HG03354 (cell line): Measurements from ENCODE around the gene DOCK4.
A peak's percentile ranks its signal among the peaks of the same experiment; 100 is the strongest.
"Not testable (repeated sequence)": the region's sequence is repeated elsewhere in the genome, so short reads cannot be mapped to it uniquely, and the experiment has no call there.

Experiments used
- ATAC-seq: cut with Tn5 transposase; IDR thresholded peaks from one replicate; pipeline ENCODE4 v1.9.1; 2021; ENCODE audit warnings: mild to moderate bottlenecking; ENCODE audit not compliant: unreplicated experiment, poor library complexity, severe bottlenecking

DOCK4 gene

DNA sequence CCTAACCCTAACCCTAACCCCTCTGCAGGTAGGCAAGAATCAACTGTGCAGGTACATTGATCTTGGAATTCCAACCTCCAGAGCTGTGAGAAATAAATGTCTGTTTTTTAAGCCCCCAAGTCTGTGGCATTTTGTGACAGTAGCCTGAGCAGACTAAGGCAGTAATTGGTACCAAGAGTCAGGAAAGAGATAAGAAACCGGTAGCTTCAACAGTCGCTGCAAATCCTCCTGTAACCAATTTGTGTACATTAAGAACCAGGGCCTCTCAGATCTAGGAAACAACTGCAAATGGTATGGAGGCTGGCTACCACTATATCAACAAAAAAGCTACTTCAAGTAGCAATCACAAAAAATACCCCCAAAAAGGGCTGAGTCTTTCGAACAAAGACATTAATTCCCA, 67.3 kb downstream of the DOCK4 start:
- no peak for ATAC-seq

DNA sequence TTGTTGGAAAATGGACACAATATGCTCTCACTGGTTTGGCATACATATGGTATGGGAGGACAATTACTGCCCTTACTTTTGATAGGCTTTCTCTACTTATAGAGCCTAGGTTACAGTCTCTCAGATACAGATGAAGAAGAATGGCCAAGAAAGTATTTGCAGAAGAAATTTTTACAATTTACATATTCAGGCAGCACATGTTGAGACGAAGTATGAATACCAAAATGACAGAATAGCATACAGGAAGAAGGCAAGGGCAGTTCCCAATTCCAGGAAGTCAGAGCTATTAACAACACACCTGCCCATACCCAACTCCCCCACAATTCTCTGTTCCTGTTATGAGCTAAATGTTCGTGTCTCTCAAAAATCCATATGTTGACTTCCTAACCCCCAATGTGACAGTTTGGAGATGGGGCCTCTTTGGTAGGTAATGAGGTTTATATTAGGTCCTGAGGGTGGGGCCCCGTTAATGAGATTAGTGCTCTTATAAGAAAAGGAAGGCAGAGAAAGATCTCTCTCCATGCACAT, 67.8 kb downstream of the DOCK4 start:
- no peak for ATAC-seq

DNA sequence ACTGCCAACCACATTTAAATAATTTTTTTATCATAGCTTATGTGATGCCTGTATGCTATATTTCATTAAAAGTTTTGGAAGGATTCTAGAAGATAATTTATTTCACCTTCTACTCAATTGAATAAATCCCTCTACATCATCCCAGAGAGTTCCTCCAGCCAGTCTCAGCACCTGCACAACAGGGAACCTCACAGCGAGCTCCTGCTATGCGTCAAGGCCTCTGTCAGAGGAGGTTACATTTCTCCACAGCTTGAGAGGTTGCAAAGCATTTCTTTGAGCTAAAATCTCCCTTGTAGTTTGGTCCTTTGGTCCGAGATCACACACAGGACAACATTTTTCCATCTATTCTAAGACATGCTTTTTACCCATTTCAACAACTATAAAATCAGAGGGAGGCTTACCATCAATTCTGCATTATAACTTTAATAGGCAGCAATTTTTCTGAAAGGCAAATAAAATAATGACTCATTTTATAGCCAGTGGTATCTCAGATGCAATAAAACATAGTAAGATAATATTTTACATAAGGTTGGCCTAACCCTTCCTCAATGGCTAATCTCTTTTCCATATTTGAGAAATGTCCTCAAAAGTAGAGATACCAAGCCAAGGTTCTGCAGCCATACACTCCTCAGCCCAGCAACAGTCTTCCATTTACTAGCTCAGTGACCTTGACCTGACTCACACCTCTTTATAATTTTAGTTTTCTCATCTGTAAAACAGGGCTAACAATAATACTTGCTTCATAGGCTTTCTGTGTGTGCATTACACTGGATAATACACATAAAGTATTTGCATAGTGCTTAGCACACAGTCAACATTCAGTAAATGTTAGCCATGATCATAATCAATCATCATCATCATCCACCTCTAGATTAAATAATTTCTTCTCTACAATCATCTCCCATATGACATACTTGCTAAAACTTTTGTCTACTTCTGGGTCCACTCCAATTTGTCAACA, 68.8 kb downstream of the DOCK4 start:
- ATAC-seq: no peak

DNA sequence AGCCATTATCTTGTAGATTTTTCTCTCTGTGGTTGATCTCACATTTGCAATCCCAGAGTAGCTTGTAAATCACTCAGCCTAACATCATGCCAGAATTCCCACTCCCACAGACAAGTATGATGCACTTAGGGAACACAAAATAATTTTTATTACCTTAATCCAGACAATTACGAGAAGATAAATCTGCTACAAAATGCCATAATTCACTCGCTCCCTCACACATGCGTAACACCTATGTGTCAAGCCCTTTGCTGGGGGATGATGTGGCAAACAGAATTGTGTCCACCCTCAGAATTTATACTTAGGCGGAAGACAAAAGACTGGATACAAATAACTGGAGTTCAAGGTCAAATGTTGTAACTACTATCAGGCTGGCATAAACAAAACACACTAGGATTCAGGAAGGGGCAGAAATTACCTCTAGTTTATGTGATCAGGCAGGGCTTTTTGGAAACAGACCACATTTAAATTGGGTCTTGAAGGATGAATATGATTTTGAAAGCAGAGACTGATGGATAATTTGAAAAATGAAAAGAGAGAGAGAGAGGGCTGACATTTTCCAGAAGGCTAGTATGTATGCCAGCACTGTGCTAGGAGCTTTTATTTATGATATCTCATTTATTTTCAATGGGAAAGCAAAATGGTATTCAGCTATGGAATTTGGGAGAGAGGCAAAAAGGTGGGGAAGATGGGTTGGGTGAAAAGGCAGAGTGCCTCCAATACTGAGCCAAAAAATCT, 69.8 kb downstream of the DOCK4 start:
- ATAC-seq: no peak

DNA sequence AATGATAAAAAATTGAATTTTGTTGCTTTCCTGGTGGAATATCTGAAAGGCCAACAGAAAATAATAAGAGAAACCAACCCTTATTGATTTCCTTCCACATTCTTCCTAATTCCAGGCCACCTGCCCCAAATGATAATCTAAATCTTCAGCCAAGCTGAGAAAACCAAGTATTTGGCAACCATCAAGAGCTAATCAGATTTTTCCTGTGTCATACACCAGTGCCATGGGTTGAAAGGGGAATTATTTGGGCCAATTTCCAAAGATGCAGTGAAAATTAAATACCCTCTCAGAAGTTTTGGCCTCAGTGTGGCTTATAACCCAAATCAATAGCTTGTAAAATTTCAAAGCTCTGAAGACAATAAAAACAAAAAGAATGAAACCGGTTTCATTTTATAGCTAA, 70.4 kb downstream of the DOCK4 start:
- ATAC-seq: no peak

DNA sequence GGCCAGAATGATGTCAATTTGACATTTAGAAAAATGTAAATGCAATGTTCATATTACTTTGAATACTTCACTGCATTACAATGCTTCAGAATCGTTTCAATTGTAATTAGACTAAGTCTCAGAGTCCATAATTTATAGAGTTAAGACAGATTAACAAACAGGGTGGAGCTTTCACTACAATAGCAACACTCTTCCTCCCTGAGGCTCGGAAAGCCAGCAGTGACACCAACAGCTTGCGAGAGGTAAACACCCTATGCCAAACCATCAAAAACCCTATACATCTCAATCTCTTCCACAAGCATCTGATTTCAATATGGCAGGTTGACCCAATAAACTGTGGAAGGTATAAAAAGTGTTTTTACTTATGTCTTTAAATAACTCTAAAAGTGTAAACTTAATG, 72.2 kb downstream of the DOCK4 start:
- no peak for ATAC-seq

DNA sequence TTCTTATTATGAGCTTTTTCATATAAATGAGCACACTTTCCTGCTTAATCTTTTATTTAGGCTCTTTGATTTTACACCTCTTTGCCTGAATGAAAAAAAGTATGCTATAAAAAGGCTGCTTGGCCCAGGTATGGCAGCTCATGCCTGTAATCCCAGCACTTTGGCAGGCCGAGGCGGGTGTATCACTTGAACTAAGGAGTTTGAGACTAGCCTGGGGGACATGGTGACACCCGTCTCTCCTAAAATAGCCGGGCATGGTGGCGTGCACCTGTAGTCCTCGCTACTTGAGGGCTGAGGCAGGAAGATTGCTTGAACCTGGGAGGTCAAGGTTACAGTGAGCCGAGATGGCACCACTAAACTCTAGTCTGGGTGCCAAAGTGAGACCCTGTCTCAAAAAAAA, 72.9 kb downstream of the DOCK4 start:
- no peak for ATAC-seq

DNA sequence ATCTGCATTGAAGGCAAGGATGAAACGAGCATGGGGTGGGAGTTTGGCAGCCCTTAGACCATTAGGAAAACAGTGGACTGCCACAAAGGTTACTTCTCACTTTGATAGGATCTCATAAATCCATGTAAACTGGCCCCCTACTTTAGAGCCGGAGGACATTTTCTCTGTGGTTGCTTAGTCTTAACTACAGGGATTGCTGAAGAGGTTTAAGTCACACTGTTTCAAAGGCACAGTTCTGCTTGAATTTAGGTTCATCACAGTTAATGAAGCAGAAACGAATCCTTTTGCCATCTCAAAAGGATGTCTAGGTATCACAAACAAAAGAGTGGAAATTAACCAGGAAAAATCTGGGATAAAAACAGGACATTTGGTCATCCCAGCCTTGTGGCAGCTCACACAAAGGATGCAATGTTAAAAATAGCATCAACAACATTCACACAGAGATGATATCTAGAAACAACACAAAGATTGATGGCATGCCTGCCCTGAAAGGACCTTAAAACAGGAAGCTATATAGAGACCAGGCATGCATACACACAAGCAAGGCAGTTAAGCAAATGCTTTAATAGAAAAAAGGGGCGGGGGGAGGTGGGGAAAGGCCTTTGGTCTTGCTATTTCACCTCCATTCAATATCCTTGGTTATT, 74.0 kb downstream of the DOCK4 start:
- ATAC-seq: no peak

DNA sequence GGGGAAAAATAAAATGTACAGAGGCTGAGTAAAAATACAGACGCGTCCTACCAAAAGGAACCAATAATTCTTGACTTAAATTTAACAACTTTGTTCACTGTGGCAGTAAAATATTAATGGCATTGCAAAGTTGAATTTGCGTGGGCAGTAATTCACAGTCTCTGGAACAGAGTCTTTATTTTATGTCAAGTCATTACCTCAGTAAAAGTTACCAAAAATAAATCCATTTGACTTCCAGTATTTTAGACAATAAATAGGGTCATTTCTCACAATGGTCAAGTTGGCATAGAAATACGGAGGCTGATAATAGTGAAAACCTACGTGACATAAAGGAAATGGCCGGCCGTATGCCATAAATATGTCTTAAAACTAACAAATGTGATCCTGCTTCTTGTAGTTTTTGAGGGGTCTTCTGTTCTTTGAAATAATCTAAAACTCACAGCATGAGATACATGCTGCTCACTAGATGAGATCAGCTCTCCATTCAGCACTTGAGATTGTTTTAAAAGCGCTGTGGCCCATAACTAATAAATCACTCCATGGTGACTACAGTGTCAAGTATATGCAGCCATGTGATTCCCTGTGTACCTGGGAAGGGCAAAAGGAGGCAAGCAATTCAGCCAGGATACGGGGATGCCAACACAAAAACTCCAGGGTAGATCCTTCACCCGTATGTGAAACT, 75.3 kb downstream of the DOCK4 start:
- ATAC-seq: no peak

DNA sequence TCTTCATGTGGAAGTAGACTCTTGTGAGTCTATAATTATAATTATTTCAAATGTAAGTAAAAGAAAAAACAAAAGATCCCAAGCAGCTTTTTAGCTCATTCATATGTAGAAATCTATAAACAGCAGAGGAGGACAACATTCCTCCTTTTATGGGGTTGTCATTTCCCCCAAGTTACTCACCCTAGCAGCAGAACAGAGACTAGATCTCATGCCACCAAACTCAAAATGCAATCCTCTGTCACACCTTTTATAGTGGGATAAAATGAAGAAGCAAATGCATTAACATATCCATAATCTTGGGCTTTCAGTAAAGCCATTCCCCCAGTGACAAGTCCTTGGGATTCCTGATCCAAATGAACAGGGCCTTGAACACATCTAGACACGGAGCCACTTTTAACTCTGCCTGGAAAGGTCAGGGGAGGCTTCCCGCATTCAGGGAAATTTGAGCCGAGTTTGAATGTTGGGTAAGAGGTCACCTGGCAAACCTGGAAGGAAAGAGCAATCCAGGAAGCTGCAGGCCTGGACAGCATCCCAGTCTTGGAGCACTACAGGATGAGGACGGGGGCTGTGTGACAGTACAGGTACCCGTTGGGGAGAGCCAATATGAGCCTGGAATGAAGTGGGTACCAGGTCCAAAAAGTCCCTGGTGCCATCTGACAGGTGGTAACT, 76.4 kb downstream of the DOCK4 start:
- ATAC-seq: no peak

DNA sequence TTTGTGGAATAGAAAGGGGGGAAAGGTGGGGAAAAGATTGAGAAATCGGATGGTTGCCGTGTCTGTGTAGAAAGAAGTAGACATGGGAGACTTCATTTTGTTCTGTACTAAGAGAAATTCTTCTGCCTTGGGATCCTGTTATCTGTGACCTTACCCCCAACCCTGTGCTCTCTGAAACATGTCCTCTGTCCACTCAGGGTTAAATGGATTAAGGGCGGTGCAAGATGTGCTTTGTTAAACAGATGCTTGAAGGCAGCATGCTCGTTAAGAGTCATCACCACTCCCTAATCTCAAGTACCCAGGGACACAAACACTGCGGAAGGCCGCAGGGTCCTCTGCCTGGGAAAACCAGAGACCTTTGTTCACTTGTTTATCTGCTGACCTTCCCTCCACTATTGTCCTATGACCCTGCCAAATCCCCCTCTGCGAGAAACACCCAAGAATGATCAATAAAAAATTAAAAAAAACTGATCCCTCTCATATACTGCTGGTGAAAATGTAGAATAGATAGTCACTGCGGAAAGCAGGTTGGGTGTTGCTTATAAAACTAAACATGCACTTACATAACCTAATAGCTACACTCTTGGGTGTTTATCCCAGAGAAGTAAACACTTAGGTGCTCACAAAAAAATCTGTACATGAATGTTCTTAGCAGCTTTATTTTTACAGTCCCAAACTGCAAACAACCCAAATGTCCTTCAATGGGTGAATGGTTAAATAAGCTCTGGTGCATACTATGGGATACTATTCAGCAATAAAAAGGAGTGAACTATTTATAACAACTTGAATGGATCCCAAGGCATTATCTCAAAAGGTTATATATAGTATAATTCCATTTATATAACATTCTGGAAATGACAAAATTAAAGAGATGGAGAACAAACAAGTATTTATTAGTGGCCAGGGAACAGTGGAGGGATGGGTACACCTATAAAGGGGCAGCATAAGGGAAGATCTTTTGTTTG, 77.5 kb downstream of the DOCK4 start:
- ATAC-seq: not testable (repeated sequence)

DNA sequence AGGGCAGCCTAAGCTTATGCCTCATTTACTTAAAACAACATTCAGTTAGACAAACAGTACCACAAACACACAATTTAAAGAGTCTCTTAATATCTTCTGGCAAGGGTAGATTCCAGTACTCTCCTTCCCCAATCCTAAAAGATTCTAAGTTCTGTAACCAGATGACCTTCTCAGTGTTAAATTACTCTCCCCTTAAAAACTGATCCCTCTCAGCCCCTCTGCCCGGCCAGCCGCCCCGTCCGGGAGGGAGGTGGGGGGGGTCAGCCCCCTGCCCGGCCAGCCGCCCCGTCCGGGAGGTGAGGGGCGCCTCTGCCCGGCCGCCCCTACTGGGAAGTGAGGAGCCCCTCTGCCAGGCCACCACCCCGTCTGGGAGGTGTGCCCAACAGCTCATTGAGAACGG, 78.2 kb downstream of the DOCK4 start:
- not testable (repeated sequence) for ATAC-seq

DNA sequence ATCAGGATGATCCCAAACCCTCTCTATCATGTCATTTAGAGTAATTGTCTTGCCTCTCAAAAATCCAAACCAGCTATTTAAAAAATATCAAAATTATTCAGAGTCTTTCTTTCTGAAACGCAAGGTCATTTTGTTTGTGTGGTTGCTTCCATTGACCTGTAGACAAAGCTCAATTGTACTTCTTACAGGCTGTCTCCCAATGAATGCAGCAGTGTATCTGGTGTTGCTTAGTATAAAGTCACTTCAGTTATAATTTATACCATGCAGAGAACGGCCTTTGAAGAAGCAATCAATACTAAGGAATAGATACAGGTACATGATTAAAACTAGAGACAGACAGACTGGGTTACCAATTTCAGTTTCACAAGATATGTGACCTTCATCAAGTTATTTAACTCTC, 80.9 kb downstream of the DOCK4 start:
- no peak for ATAC-seq

DNA sequence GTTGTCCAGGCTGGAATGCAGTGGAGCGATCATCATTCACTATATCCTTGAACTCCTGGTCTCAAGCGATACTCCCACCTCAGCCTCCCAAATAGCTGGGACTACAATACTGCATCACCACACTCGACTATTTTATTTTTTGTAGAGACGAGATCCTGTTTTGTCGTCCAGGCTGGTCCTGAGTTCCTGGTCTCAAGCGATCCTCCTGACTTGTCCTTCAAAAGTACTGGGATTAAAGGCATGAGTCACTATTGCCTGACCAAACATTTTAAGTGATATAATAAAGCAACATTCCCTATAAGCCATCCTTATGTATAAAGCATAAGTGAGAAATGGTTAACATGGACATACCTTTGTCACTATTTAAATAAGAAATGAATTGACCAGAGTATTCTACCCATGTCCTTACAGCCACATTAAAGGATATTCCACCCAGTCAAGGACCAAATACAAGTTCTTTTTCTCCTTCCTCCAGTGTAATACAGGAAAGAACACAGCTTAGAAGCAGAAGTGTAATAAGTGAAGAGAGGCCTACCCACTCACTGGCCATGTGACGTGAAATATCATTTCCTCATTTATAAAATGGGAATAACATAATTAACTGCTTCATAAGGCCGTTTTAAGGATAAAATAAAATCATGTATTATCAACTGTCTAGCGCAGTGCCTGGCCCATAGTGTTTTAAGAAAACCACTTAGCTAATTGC, 82.0 kb downstream of the DOCK4 start:
- no peak for ATAC-seq

DNA sequence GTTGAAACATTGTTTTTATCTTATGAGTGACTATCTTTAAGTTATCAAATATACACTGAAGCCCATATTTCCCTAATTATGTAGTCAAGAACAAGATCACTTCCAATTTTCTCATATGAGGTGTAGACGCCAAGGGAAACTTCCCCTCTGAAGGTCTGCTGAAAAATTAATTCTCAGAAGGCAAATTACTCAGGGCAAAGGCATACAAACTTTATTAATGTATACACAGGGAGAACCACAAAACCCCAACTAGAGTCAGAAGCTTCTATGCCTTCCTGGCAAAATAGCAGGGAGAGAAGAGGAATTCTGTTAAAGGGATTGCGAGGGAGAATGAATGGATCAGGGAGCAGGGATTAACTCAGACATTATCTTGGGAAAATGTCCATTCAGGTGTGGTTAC, 83.4 kb downstream of the DOCK4 start:
- ATAC-seq: no peak

DNA sequence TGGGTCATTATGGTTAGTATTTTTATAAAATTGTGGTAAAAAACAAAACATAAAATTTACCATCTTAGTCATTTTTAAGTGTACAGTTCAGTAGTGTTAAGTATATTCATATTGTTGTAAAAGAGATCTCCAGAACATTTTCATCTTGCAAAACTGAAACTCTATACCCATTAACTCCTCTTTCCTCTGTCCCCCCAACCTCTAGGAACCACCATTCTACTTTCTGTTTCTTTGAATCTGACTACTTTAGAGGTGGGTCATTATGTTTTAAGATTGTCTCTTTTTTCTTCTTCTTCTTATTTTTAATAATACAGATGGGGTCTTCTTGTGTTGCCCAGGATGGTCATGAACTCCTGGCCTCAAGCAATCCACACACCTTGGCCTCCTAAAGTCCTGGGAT, 84.1 kb downstream of the DOCK4 start:
- peak; percentile 57 for ATAC-seq

DNA sequence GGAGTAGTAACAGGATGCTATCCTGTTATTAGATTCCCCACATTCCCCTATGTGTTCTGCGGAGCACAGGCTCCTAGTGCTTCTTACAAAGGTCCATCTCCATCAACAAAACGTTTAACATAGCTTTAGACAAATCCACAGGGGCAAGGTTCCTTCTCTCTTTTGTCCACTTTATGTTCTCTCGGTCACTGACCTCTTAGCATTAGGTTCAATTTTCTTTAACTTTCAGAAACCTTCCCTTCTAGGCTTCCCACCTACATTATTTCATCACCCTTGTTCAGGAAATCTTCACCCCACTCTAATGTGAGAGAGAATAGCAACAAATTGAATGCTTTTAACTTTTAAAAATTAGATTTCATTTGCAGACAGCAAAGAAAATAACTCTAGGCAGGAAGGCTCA, 84.9 kb downstream of the DOCK4 start:
- ATAC-seq: no peak
